Measurements from ENCODE around the gene MORN4.
A peak's percentile ranks its signal among the peaks of the same experiment; 100 is the strongest.

DNA sequence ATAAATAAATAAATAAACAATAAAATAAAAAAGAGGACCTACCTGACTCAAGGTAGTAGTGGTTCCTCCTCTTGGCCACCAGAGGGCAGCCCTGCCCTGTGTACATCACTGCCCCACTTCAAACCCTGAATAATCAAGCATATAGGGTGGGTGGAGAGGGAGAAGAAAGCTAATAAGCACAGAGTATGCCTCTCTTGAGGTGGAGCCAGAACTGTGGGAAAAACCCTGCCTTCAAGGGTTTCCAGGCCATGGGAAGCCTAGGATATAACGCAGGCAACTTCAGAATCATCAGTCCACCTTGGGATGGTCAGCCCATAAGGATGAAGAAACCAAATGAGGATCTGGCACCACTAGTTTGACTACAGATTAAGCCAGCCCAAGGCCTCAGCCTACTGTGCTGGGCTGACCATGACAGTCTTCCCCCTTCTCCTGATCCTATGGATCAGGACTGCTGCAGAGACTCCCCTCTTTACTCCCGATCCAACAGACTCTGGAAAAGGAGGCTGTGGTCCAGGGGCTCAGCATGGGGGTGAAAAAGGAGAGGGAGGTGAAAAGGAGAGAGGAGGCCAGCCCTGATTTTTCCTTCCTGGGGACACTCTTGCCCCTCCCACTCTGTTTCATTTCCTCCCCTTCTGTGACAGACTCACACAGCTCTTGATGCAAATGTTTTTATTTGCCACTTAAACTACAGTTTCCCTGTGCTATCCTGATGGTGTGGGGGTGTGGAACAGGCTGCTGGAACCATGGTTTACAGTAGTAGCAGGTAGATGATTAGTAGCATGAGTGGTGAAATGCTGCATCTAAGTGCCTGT, 43.7 kb upstream of the MORN4 start:
- TF ChIP-seq, protein P1, sequence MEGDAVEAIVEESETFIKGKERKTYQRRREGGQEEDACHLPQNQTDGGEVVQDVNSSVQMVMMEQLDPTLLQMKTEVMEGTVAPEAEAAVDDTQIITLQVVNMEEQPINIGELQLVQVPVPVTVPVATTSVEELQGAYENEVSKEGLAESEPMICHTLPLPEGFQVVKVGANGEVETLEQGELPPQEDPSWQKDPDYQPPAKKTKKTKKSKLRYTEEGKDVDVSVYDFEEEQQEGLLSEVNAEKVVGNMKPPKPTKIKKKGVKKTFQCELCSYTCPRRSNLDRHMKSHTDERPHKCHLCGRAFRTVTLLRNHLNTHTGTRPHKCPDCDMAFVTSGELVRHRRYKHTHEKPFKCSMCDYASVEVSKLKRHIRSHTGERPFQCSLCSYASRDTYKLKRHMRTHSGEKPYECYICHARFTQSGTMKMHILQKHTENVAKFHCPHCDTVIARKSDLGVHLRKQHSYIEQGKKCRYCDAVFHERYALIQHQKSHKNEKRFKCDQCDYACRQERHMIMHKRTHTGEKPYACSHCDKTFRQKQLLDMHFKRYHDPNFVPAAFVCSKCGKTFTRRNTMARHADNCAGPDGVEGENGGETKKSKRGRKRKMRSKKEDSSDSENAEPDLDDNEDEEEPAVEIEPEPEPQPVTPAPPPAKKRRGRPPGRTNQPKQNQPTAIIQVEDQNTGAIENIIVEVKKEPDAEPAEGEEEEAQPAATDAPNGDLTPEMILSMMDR (optimal IDR thresholded peaks at IDR 0.05 in 1 of 3, IDR thresholded peaks at IDR 0.05 in 1 of 3, conservative IDR thresholded peaks at IDR 0.05 in 1 of 3; ENCODE audit: extremely low read depth in 1 of 3, insufficient read depth in 2 of 3, low read length in 3 of 3) = peak; percentile 73 to 84 (median 74)
- no peak for TF ChIP-seq EZH2 (IDR thresholded peaks at IDR 0.05; ENCODE audit: low read length)
